Stimulated activated CD4-positive, alpha-beta T cell treated with anti-CD3 and anti-CD28 coated beads, Interleukin-12 subunit alpha, Interleukin-12 subunit beta, amount 100 ng/mL, for 48 hours (primary cell): ENCODE measurements around the gene C11orf58.

Source experiments
- DNase-seq, 3 donors: peaks; one replicate each; pipeline ENCODE4 v3.0.0-alpha.2; 2020; ENCODE audit warnings: low read depth in 2 of 3, low spot score in 1 of 3

C11orf58 gene

GRCh38 chr11:16801288-16801980 lies 63.0 kb downstream of the C11orf58 start:
- no peak for DNase-seq

- no peak for DNase-seq
Measured at GRCh38 chr11:16804104-16804947, 65.9 kb downstream of the C11orf58 start.

- DNase-seq: no peak
Measured at GRCh38 chr11:16805938-16806337, 67.5 kb downstream of the C11orf58 start.

- DNase-seq: no peak
Measured at GRCh38 chr11:16806791-16807190, 68.3 kb downstream of the C11orf58 start.

- DNase-seq: no peak
Measured at GRCh38 chr11:16807306-16807705, 68.9 kb downstream of the C11orf58 start.
